HG02763 (cell line): Measurements from ENCODE around the gene SAMD4A.

Experiments
- ATAC-seq: cut with Tn5 transposase; IDR thresholded peaks from one replicate; pipeline ENCODE4 v1.9.1; 2021; ENCODE audit warnings: mild to moderate bottlenecking, moderate library complexity; ENCODE audit not compliant: unreplicated experiment

Gene SAMD4A

GRCh38 chr14:54812617-54813016, 245.7 kb downstream of the SAMD4A start:
- no peak for ATAC-seq

DNA sequence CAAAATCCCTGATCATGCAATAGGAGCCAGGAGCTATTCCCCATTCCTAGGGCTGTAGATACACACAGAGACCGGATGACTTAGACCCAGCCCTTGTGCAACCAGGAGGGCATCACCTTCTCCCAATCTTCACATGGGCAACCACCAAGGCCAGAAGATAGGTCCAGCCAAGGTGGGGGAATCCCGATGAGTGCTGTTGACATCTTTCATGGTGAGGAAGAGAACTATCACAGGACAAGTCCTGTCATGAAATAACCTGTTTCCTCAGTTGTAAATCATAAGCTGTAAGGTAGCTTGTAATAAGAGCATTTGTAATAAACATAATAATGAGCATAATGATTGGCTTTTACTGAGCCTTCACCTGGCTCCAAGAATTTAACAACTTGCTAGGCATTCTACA, 246.2 kb downstream of the SAMD4A start:
- no peak for ATAC-seq

DNA sequence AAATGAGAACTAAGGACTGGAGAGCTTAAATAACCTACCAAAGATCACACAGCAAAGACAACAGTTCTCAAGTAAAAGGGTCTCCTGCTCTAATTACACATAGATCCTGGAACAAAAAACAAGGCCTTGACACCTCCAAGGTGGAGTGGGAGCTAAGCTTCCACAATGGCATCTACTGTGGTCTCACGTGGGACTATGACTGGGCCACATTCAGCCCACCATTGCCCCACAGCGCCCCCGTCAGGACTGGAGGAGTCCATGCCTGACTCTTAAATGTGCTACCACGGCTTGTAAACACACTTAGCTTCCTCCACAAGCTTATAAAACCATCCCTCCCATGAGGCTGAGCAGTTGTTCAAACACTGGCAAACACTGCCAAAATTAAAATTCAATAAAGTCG, 247.1 kb downstream of the SAMD4A start:
- ATAC-seq = no peak

DNA sequence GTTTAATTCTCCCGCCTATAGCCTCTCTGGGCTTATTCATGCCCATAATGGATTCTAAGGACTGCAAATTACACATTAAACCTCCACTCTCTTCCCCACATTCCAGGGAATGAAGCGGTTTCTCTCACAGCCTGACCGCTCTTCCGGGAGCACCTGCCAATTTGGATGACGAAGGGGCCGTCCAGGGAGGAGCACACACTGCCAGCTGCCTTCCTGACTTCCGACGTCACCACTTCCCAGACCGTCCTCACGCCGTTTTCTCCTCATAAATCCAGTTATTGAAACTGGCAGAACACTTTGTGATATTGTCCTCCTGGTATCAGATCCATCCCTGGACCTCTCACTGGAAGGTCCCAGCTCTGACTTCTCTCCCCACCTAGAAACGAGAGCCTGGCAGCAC, 248.1 kb downstream of the SAMD4A start:
- no peak for ATAC-seq

- no peak for ATAC-seq
Observed at GRCh38 chr14:54815515-54815914, 248.6 kb downstream of the SAMD4A start.

DNA sequence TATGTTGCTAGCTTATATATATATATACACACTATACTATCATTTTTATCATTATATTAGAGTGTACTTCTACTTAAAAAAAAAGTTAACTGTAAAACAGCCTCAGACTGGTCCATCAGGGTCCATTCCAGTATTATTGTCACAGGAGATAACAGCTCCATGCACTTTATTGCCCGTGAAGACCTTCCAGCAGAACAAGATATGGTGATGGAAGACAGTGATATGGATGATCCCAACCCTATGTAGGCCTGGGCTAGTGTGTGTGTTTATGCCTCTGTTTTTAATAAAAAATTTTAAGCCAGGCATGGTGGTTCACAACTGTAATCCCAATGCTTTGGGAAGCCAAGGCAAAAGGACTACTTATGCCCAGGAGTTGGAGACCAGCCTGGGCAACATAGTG, 249.5 kb downstream of the SAMD4A start:
- ATAC-seq = no peak

GRCh38 chr14:54817506-54817905, 250.6 kb downstream of the SAMD4A start:
- ATAC-seq = no peak

- no peak for ATAC-seq
Observed at GRCh38 chr14:54818201-54819133, 251.5 kb downstream of the SAMD4A start.

DNA sequence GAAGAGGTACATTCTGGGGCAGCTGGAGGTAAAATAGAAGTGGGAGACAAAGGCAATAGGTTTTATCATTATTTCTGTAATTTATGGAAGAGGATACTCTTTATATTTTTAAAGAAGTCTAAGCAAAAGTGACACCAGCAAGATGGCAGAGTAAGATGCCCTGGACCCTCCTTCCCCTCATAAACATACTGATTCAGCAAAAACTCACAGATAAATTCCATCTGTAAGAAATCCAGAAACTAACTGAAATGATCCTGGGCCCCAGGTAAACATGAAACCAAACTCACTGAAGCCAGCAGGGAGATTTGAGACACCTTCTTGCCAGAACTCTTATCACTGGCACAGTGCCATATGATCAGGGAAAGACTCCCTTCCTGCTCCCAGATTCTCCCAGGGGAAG, 255.8 kb downstream of the SAMD4A start:
- no peak for ATAC-seq

- no peak for ATAC-seq
Observed at GRCh38 chr14:54823757-54824549, 257.0 kb downstream of the SAMD4A start.

- no peak for ATAC-seq
Observed at GRCh38 chr14:54828037-54828436, 261.1 kb downstream of the SAMD4A start.

DNA sequence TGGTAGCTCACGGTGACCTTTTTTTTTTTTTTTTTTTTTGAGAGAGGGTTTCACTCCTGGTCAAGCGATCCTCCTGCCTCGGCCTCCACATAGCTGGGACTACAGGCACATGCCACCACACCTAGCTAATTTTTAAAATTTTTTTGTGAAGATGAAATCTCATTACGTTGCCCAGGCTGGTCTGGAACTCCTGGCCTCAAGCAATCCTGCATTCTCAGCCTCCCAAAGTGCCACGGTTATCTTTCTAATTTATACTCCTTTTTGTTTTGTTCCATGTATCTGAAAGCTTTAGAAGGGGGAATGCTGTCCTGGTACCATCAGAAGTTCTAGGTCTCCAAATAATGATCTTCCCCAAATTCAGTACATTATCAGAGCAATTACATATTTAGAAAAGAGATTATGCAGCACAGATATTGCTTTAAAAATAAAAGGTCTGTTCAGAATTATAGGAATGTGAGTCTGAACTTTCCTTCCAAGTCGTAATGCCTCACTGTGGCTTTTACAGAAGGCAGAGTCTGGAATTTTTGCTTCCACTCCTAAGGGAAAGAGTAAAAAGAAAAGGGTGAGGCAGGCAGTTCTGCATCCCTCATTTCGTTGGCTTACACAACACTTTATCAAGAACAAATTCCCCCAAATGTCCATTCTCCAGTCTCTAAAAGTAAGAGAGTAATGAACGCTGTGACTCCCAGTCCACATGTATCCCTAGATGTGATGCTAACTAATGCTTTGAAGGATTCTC, 262.7 kb downstream of the SAMD4A start:
- ATAC-seq = no peak

GRCh38 chr14:54830650-54831049, 263.7 kb downstream of the SAMD4A start:
- no peak for ATAC-seq

DNA sequence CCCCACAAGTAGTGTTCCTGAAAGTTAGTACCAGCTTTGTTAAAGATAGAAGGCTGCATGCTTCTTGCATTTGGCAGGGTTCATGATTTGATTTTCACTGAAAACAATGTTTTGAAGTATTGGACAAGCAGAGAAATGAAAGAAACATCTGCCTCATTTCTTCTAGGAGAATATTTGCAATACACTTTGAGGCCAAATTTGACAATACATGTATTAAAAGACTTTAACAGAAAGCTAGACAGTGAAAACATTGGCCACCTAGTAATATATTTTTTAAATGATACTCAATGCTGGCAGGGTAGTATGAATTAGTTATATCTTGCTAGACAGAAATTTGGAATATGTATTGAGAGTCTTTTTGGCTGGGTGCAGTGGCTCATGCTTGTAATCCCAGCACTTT, 267.2 kb downstream of the SAMD4A start:
- ATAC-seq = no peak

DNA sequence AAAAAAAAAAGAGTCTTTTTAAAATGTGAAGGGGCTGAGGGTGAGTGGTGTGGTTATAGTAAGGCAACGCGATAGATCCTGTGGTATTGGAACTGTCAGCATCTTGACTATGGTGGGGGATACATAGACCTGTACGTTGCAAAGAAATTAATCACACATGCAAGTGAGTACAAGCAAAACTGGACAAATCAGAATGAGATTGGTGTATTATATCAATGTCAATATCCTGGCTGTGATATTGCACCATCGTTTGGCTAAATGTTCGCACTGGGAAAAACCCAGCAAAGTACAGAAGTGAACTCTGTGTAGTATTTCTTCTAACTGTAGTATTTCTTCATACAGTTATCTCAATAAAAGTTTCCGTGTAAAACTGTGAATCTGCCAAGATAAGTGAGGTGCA, 267.8 kb downstream of the SAMD4A start:
- ATAC-seq = no peak

DNA sequence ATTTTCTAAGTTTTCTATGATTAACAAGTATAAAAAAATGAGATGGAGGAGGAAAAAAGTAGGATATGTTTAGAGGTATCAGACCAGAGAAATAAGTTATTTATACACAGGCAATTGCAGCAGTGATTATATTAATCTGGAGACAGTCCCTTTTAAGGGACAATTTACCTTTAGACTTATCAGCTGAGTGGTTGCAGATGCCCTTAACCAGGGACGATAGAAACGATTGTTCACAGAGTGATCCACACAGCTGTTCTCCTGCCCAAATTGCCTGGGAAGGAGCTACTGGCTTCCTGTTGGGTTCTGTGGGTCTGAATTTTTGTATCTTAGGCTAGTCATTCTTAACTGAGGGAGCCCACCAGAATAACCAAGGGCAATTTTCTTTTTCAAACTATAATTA, 269.3 kb downstream of the SAMD4A start:
- ATAC-seq = no peak

GRCh38 chr14:54837508-54838149, 270.7 kb downstream of the SAMD4A start:
- ATAC-seq = no peak

DNA sequence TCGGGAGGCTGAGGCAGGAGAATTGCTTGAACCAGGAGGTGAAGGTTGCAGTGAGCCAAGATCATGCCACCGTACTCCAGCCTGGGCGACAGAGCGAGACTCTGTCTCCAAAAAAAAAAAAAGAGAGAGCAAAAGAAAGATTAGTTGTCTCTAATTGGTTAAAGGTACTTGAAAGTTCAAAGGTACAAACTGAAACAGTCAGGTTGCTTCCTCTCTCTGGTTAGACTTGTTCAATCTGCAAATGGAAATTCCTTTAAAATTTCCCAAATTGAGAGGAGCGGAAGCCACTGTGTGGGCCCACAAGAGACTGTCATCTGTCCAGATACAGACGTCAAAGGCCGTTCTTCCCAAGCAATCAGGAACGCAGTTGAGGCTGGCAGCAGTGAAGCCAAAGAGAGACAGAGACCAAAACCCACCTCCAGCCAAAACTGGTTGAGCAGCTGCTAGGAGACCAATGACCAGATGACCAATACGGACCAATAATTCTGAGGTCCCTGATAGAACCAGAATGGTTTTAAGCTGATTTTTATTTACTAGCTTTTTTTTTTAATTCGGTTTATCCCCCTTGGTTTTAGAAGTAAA, 272.1 kb downstream of the SAMD4A start:
- no peak for ATAC-seq

DNA sequence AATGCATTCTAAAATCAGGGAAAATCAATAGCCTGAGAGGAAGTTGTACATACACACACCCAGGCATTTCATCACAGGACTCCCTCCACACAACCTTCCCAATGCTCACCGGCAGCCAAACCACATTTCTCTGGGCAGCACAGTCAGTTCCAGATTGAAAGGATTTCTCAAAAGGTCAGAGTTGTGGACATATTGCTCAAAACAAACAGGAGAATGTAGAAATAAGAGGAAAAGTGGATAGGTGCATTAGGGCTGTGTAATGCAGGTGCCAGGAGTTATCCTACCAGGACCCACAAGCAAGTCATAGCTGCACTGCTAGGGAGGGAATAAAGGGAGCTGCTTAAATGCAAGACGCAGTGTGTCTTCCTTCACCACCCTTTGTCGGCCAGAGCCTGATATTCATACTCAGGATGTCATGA, 272.8 kb downstream of the SAMD4A start:
- no peak for ATAC-seq

GRCh38 chr14:54840336-54840735, 273.4 kb downstream of the SAMD4A start:
- ATAC-seq = no peak
